DMS53 treated with DMSO at 0.1 percent for 48 hours (cell line): Measurements from ENCODE around the gene IRX2.

Source experiments
- DNase-seq: peaks from one replicate; lab custom pipeline; 2025; ENCODE audit not compliant: unreplicated experiment; lab: John Stamatoyannopoulos, UW

Gene IRX2

GRCh38 chr5:2721385-2722138 lies 29.9 kb downstream of the IRX2 start:
- DNase-seq, result no peak

- DNase-seq, result no peak
Measured at GRCh38 chr5:2719332-2719731, 32.1 kb downstream of the IRX2 start.

GRCh38 chr5:2718115-2718514 lies 33.4 kb downstream of the IRX2 start:
- no peak for DNase-seq

- no peak for DNase-seq
Measured at GRCh38 chr5:2715856-2716255, 35.6 kb downstream of the IRX2 start.

- DNase-seq, result no peak
Measured at GRCh38 chr5:2714805-2715204, 36.7 kb downstream of the IRX2 start.

GRCh38 chr5:2714026-2714425 lies 37.5 kb downstream of the IRX2 start:
- DNase-seq, result no peak

GRCh38 chr5:2711446-2712425 lies 39.7 kb downstream of the IRX2 start:
- DNase-seq, result no peak

GRCh38 chr5:2710910-2711309 lies 40.6 kb downstream of the IRX2 start:
- DNase-seq, result no peak

GRCh38 chr5:2709976-2710689 lies 41.3 kb downstream of the IRX2 start:
- DNase-seq, result no peak

- no peak for DNase-seq
Measured at GRCh38 chr5:2708751-2709150, 42.7 kb downstream of the IRX2 start.

GRCh38 chr5:2708132-2708531 lies 43.3 kb downstream of the IRX2 start:
- no peak for DNase-seq

- DNase-seq, result no peak
Measured at GRCh38 chr5:2705861-2706260, 45.6 kb downstream of the IRX2 start.

- no peak for DNase-seq
Measured at GRCh38 chr5:2704806-2705645, 46.5 kb downstream of the IRX2 start.

- no peak for DNase-seq
Measured at GRCh38 chr5:2704111-2704510, 47.4 kb downstream of the IRX2 start.

- DNase-seq, result no peak
Measured at GRCh38 chr5:2703615-2704014, 47.9 kb downstream of the IRX2 start.

- no peak for DNase-seq
Measured at GRCh38 chr5:2703041-2703440, 48.4 kb downstream of the IRX2 start.

GRCh38 chr5:2702096-2702879 lies 49.2 kb downstream of the IRX2 start:
- DNase-seq, result no peak

GRCh38 chr5:2701592-2701991 lies 49.9 kb downstream of the IRX2 start:
- DNase-seq, result no peak

GRCh38 chr5:2700876-2701275 lies 50.6 kb downstream of the IRX2 start:
- DNase-seq, result no peak

- DNase-seq, result no peak
Measured at GRCh38 chr5:2699686-2700085, 51.8 kb downstream of the IRX2 start.
